HG03135 (cell line): ENCODE measurements around the gene XIRP1.
A peak's percentile ranks its signal among the peaks of the same experiment; 100 is the strongest.

ENCODE experiments used
- ATAC-seq: cut with Tn5 transposase; IDR thresholded peaks from one replicate; pipeline ENCODE4 v1.9.1; 2021; ENCODE audit warnings: mild to moderate bottlenecking, moderate library complexity; ENCODE audit not compliant: unreplicated experiment

The XIRP1 gene

GRCh38 chr3:39211332-39212130 lies 19.1 kb upstream of the XIRP1 start:
- ATAC-seq: no peak

GRCh38 chr3:39210078-39210477 lies 17.7 kb upstream of the XIRP1 start:
- ATAC-seq: no peak

DNA sequence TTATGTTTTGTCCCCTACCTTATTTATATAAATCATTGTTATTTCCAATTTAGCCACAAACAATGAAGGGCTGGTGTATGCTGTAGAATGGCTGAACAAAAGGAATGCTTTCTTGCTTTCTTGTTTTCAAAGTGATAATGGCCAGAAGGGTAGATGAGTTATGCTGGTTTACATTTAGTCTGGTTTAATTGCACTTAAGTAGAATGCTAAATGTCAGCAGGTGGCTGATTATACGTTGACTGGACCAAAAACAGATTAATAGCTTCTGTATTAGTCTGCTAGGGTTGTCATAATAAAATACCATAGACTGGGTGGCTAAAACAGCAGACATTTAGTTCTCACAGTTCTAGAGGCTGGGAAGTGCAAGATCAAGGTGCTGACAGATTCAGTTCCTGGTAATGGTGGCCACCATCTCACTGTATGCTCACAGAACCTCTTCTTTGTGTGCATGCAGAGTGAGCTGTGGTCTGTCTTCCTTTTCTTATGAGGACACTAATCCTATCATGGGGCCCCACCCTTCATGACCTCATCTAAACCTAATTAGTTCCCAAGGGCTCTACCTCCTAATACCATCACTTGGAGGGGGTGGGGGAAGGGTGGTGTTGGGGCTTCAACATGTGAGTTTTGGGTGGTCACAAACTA lies 17.1 kb upstream of the XIRP1 start:
- no peak for ATAC-seq

DNA sequence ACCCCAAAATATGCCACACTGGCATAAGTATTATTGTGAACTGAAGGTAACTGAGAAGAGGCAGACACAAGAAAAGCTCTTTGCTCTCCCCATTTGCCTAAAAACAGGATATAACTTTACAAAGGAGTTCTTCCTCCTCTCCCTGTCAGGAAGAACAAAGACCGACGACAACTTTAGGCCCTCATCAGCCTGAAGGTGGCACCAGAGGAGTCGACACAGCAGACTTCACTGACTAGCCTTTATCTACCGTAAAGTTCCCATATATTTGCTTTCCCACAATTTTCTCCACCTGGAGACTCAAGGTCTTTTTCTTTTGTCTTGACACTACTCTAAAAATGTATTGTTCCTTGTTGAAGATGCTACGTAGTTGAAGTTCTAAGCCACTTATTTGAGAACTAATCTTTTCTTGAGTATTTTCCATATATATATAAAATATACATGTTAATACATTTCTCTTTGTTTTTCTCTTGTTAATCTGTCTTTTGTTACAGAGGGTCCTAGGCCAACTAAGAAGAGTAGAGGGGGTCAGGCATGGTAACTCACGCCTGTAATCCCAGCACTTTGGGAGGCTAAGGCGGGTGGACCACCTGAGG lies 16.2 kb upstream of the XIRP1 start:
- no peak for ATAC-seq

GRCh38 chr3:39207361-39208186 lies 15.2 kb upstream of the XIRP1 start:
- no peak for ATAC-seq

GRCh38 chr3:39205919-39206516 lies 13.6 kb upstream of the XIRP1 start:
- no peak for ATAC-seq

DNA sequence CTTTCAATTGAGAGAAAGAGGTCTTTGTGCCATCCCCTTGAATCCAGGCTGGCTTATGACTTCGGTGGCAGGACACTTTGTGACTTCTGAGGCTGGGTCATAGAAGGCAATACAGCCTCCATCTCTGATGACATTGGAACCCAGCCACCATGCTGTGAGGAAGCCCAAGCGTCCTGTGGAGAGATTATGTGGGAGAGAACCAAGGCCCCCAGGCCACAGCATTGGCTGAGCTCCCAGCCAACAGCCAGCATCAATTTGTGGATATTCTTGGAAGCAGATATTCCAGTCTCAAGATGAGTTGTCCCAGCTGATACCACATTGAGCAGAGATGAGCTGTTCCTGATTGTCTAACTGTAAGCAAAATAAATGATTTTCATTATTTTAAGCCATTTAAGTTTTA lies 12.7 kb upstream of the XIRP1 start:
- no peak for ATAC-seq

DNA sequence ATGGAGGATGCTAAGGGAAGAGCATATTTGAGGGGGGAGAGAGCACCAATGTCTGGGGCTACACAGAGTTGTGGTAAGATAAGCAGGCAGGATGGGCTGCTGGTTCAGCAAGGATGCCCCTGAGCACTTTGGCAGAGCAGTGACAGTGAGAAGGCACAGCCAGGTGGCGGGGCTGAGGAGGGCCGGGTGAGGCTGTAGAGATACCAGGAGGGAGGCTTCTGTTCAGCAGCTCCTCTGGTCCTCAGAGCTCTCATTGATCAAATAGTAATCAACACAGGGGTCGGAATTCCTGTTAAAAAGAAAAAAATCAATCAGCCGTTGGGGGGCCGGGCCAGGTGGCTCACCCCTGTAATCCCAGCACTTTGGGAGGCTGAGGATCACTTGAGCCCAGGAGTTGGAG lies 11.5 kb upstream of the XIRP1 start:
- no peak for ATAC-seq

- ATAC-seq: no peak
Measured at GRCh38 chr3:39203402-39203801, 11.0 kb upstream of the XIRP1 start.

GRCh38 chr3:39202094-39202493 lies 9.7 kb upstream of the XIRP1 start:
- ATAC-seq: no peak

DNA sequence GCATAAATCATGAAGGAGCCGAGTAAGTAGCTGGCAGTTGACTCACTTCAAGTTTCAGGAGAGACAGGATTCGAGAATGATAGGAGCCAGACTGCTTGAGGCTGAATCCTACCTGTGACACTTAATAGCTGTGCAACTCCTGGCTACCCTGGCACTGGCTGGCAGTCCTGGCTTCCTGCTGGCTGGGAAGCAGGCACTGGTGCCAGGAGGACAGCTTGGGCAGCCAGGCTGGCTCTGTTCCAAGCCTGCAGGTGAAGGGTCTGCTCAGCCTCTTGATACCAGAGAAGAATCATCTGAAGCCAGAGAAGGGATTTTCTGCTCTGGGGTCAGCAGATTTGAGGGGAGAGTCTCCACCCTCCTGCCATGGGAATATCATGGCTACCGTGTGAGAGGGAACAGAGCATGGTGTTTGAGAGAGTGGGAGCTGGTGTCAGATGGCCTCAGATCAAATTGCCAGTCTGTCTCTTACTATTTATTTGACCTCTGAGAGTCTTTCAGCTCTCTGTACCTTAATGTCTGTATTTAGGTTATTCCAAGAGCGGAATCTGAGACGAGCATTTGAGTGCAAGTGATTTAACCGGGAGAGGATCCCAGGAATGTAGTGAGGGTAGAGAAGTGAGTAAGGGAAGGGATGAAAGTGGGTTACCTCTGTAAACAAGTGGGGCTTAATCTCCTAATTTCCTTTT lies 4.4 kb upstream of the XIRP1 start:
- ATAC-seq: no peak

DNA sequence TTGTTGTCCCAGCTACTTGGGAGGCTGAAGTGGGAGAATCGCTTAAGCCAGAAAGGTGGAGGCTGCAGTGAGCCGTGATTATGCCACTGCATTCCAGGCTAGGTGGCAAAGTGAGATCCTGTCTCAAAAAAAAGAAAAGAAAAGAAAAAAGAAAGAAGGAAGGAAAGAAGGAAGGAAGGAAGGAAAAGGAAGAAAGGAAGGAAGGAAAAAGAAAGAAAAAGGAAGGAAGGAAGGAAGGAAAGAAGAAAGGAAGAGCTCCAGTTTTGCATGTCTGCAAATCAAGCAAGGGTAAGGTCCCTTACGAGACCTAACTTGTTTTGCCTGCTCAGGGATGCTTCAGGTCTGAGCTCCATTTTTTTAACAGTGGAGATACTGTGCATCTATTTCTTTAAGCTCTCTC lies 3.6 kb upstream of the XIRP1 start:
- ATAC-seq: no peak

GRCh38 chr3:39193391-39193790 lies 996 bp upstream of the XIRP1 start:
- no peak for ATAC-seq

DNA sequence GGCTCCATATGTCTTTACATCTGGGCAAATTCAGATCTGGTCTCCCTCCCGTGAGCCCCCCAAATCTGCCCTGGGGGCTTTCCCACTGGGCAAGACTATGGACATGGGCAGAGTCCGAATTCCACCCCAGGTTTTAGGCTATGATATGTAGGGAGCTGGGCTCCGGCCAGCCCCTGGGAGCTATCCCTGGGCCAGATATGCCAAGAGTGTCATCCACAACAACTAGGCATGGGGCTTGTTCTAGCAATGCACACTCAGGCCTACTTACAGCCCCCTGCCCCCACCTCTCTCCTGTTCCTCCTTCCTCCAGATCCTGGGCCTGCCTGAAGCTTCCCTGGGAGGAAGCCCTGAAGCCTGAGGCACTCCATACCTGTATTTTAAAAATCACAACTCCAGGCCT lies 622 bp downstream of the XIRP1 start:
- ATAC-seq: no peak

DNA sequence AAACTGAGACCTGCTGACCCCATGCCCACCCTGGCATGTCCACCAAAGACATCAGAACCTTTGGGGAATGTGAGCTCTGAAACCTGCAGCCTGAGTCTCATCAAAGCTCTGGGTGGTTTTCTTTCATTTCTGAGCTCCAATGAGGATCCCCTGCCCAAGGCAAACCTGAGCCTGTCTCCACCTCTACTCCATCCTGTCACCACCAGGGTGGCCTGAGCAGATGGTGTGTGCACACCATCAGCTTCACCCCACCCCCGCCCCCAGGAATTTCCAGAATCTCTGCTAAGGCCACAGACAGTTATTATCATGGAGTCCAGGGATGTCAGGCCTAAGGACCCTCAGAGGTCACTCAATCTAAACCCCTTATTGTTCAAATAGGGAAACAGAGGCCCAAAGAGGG lies 1.3 kb downstream of the XIRP1 start:
- no peak for ATAC-seq

- no peak for ATAC-seq
Measured at GRCh38 chr3:39190281-39191025, 1.9 kb downstream of the XIRP1 start.

GRCh38 chr3:39189959-39190269 lies 2.5 kb downstream of the XIRP1 start:
- peak; percentile 54 for ATAC-seq

- no peak for ATAC-seq
Measured at GRCh38 chr3:39189150-39189958, 3.0 kb downstream of the XIRP1 start.
